HG03135 (cell line): ENCODE results near the gene GAPDHS.

ENCODE experiments used
- ATAC-seq: cut with Tn5 transposase; IDR thresholded peaks from one replicate; pipeline ENCODE4 v1.9.1; 2021; ENCODE audit warnings: mild to moderate bottlenecking, moderate library complexity; ENCODE audit not compliant: unreplicated experiment

GAPDHS gene

DNA sequence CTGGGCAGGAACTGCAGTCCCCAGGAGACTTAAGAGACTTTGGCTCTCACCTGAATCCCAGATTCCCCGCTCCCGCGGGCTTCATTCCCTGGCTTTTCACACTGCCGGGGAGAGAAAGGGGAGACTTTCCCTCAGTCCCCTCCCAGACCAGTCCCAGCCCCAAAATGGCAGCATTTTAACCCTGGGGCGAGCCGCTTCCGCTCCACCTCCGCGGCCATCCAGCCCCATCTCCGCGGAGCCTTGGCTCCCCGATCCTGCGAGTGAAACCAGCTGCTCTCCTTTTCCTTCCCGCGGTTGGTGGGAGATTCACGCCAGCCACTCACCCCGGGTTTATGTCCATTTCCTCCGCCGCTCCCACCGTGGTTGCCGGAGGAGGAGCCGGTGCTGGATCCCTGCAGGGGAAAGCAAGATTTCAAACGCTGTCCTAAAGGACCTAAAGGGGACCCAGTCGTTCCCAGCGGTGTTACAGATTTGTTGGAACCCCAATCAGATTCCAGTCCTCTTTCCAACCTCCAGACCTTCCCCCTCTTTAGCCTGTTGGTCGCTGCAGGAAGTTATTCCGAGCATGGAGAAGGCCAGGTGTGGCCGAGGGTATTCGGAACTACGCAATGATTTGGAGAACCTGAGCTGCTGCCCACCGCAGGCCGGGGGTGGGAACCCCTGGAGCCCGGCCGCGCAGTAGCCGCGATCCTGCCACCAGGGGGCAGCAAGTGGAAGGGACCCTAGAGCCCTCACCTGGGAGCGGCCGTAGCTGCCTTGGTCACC, 23.2 kb upstream of the GAPDHS start:
- ATAC-seq = peak; percentile 56

DNA sequence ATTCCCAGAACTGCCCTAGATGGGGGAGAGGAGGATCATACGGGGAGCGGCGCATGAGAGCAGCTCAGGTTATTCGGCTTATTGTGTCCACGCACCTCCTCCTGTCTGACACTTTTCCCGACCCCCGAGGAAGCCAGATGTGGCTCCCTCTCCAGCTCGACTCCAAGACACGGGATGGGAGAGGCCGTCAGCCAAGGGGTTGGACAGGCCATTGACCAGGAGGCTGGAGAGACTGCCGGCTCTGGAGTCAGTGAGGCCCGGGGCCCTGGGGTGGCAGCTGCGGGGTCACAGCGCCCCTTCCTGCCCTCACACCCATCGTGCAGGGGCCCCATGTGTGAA, 22.7 kb upstream of the GAPDHS start:
- no peak for ATAC-seq

DNA sequence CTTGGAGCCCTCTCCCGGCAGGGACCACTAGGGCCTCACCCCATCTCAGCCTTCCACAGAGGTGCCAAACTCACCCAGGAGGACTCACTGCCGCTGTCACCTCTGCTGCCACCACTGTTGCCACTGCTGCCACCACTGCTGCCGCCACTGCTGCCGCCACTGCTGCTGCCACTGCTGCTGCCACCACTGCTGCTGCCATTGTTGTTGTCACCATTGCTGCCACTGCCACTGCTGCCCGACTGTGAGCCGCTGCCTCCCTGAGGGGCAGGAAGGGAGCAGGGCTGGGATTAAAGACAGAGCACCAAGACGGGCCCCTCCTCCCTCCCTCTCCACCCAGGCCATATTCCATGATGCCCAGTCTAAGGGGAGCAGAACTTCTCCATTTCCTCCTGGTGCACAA, 21.9 kb upstream of the GAPDHS start:
- ATAC-seq = no peak

DNA sequence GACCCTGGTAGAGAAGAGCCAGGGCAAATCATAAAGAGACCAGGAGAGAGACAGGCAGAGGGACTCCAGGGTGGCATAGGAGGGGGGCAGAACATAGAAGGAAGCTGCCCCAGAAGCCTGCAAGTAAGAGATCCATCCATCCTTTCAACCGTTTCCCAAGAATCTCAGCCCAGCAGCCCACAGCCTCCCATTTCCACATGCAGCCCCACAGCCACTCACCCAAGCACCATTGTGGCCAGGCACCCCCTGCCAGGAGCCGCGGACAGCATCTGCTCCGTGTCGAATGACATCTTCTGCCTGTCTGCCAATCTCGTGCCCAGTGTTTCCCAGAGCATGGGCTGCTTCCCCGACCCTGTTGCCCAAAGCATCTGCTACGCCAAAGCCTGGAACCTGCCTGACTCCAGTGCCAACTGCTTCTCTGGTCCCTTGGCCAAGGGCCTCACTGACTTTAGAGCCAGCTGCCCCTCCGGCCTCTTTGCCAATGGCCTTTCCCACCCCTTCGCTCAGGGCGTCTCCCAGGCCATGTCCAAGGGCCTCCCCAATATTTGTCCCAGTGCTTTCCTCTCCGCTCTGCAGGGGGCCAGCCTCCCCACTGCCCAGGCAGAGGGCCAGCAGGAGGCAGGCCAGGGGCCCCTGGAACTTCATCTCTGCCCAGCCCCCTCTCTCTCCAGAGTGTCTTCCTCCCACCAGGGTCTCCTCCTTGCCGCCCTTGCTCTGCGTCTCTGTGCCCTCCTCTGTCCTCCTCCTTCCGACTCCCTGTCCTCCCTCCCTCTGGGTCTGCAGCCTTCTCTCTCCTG, 20.2 kb upstream of the GAPDHS start:
- ATAC-seq = no peak

DNA sequence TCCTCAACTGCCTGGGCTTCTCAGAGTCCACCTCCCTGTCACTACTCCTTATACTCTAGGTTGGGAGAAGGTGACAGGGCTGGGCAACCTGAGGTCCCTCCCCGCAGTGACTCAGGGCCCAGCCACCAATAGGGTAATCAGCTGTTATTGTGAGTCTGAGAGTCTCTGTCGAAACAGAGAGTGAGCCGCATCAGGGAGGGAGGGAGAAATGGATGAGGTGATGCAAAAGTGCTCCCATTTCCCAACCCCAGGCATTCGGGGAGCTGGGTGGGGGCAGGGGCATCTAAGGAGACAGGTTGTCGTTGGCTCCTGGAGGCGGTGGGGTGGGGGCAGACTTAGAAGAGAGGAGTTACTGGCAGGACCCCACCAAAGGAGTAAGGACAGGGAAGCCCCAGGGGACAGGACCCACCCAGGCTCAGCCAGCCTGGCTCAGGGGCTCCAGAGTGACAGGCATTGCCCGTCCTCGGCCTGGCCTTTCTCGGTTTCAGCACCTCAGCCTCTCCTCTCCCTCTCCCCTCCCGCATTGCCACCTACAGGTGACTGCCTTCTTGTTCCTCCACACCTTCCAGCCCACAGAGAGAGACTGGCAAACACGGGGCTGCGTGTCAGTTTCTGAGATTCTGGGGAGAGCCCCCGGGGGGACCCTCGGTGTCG, 19.5 kb upstream of the GAPDHS start, which contains the start of gene DMKN:
Gene DMKN (minus strand): TSS at position 22 of the 654 bp plus-strand sequence. CDS start 174 bp downstream, outside the sequence.
- ATAC-seq = no peak

DNA sequence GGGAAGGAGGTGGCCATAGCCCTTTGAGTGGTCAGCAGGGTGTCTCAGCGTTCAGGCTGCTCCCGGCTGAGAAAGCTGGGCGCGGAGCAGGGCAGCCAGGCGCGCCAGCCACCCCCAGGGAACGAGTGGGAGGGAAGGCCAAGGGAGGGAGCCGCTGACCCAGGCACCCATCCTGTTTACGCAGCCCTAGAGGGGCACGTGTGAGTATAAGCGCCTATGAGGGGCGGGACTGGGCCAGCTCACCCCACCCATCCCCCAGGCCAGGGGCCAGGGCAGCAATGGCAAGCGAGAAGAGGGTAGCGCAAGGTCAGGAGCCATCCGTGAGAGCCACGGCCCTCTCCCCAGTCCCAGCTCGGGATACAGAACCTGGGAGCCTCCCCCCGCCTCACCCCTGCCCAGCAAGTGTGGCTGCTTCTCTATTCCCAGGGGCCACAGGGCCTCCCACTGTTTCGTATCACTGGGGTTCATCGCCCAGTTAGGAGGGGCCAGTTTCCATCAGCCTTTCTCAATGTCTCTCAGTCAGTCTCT, 18.9 kb upstream of the GAPDHS start:
- no peak for ATAC-seq

DNA sequence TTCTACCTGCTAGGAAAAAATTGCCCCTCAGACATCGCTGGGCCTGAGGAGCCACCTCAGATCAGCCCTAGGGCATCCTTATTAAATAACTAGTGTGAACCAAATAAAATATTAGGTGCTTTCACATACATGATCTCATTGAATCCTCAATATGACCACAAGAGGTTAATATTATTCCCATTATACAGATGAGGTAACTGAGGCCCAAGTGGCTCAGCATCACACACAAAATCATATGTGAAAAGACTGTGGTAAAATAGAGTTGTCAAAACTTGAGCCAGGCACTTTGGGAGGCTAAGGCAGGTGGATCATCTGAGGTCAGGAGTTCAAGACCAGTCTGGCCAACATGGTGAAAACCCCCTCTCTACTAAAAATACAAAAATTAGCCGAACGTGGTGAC, 16.9 kb upstream of the GAPDHS start:
- ATAC-seq = no peak

DNA sequence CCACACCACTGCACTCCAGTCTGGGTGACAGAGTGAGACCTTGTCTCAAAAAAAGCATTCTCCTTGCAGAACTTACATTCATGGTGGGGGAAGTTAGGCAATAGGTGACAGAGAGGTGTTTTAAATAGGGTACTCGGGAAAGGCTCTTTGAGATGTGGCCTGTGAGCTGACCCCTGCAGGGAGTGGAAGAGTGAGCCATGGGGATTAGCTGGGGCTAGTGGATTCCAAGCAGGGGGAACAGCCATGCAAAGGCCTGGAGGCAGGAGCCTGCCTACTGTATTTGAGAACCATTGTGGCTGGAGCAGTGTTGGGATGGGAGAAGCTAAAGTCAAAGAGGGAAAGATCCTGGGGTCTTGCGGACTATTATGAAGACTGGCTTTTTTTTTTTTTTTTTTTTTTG, 15.9 kb upstream of the GAPDHS start:
- ATAC-seq = no peak

DNA sequence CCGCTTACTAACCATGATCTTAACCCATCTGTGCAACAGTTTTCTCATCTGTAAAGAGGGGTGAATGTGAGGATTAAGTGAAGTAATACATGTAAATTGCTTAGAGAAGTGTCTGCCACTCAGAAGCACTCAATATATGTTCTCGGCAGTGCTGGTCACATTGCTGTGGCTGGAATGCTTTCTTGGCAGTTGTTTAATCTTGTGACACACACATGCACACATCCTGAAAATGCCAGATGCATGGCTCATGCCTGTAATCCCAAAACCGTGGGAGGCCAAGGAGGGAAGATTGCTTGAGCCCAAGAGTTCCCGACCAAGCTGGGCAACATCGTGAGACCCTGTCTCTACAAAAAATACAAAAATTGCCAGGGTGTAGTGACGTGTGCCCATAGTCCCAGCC, 14.9 kb upstream of the GAPDHS start:
- no peak for ATAC-seq

DNA sequence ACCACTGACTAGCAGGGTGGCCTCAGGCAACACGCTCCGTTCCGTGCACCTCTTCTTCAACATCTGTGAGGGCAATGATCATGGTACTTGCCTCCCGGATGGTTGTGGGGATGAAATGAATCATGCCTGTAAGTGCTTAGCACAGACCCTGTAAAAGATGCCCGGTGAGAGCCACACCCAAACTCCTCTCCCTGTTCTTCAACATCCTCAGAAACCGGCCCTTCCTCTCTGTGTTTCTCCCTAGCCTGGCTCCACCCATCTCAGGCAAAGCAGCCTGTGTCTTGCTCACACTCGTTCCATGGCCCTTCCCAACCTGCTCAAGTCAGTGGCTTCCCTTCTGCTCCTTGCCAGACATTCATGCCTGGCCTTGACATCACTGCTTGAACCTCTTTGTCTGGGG, 14.0 kb upstream of the GAPDHS start:
- ATAC-seq = no peak

DNA sequence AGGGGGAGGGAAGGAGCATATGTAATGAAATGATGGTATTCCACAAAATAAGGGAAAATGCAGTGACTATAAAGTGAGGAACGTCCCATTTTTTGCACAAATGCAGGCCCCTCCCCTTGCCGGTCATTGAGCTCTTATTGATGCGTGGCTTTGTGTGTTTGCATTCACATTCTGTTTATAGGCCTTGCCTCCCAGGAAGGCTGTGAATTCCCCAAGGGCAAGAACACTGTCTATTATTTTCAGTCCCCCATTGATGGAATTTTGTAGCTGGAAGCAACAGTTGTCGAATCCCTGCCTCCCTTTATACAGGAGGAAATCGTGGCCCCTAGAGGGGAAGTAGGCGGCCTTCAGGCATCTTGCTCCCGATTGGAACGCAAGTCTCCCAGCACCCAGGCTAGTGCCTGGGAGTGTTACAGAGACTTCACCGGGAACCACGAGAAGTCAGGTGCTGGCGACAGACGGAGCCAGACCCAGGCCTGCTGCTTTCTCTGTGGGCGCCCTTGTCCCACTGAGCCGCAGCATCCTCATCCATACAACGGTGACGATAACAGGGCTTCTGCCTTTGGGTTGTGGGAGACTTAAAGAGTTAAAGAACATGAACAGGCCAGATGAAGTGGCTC, 12.0 kb upstream of the GAPDHS start:
- ATAC-seq = no peak

DNA sequence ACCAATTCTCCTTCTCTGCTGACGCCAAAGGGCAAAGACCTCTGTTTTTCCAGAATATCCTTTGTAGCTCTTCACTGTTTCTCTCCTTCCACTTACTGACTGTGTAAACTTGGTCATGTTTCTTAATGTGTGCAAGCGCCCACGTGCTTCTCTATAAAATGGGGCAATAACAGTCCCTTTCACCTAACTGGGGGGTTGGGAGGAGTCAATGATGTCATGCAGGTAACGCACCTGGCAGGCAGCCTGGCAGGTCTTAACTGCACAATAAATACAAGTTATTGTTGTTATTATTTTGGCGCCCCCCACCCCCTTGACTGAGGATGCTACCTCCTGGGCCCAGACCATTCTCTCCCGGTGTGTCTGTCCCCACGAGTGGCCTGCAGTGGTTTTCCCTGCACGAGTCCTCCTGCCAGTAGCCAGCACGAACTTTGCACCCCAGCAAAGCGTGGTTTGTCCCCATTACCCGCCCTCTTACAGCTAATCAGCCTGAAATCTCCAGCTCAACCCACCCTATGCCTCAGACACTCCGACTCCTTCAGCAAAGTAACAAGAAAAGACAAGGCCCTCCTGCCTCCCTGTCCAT, 10.4 kb upstream of the GAPDHS start:
- no peak for ATAC-seq

DNA sequence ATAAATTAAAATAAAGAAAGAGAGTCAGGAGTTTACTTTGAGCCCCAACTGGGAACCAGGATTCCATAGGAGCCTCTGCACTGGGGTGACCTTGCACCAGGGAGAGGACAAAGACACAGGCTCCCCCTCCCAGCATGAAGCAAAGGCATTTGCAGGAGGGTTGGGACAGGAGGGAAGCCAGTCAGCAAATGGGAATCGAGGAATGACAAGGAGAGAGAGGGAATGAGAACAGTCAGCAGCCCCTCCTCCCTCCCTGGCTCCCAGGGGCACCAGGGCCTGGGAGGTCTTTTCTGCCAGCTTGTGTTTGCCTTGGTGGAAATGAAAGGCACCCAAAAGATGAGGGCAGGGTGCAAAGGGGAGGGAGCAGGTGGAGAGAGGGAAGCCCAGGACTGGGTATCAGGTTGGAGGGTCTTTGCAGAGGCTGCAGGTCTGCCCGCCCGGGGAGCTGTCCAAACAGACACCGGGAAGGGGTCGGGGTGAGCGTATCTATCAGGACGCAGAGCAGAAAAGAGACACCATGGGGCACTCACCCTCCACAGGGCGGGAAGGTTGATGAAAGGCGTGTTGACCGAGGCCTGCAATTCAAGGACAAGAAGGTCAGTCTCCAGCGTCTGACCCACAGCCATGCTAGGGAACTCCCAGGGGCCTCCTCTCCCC, 8.9 kb upstream of the GAPDHS start:
- no peak for ATAC-seq

DNA sequence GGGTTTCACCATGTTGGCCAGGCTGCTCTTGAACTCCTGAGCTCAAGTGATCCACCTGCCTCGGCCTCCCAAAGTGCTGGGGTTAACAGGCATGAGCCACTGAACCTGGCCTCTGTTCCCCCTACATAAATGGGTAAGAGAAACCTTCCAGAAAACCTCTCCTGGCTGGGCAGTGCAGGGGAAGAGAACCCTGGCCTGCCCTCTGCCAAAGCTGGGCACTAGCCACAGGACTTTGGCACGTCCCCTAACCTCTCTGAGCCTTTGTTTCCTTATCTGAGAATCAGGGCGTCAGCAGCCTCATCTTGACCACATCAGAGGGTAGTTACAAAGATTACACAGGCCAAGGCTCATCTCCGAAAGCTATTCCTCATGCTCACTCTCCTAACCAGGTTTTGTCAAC, 7.4 kb upstream of the GAPDHS start:
- ATAC-seq = no peak

DNA sequence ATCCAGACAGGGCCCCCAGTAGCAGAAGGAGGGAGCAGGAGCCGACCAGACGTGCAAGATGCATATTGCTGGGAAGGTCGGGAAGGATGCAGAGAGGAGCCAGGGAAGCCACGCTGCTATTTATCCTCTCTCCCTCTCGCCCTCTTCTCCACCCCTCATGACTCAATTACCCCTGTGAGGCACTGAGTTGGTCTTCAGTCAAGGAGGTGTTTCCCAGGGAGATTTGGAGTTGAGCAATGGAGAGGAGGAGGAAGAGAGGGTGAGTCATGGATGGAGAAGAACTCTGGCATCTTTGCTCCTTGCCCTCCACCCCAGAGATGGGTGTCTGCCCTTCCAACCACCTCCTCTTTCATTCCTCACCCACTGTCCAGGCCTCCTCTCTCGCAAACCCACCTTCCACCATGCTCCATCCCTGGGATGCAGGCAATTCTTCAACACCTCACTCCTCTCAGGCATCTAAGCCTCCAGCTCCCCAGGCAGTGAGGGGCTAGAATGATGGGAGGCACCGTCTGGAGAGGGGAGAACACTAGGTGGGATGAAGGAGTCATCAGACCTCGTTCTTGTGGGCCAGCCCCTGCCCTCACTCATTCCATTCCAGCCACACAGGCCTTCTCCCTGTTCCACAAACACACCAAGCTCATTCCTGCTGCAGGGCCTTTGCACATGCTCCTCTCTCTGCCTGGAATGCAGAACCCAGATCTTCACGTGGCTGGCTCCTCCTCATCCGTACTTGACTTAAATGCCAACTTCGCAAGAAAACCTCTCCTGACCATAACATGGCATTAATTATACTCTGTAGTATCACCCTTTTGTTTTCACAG, 4.8 kb upstream of the GAPDHS start, which contains the start of gene SBSN:
Gene SBSN (minus strand): TSS at position 94 of the 821 bp plus-strand sequence. CDS start 30 bp downstream, at position 64.
- no peak for ATAC-seq

DNA sequence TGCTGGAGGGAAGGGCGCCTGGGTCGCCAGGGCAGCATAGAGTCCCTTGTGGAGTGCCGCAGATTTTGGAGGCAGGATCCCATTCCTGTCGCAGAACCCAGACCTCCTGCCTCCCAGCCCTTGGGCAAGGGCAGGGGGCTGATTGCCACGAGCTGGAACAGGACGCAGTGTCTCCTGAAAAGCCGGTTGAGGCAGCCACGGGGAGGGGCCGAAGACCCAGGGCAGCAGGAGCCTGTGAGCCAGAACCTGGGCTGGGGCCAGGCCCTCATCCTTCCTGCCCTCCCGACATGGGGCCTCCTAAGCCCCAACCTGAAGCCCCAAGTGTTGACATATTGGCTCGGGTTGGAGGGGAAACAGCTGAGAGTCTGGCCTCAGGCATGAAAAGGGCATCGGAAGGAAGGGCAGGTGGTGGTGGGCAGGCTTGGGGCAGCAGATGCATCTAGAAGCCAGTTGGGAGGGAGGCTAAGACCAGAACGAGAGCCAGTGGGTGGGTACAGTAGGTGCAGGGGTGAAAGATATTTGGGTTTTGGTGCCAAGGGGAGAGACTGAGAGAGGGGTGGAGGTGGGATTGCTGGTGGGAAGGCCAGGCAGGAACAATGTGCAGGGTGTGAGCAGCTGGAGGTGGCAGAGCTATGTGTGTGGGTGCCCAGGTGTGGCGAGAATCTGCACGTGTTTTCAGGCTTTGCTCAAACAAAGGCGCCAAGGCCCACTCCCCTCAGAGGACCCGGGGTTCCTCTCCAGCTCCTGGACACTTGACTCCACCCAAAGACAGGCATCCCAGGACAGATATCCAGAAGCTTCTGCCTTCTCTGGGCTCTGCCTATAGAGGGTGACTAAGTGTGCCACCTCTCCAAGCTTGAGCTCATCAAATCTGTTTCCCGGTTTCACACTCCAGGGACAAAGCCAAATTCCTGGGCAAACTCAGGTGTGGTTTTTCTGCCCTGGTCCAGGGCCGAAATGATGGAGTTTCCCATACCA, 3.7 kb upstream of the GAPDHS start:
- ATAC-seq = no peak

DNA sequence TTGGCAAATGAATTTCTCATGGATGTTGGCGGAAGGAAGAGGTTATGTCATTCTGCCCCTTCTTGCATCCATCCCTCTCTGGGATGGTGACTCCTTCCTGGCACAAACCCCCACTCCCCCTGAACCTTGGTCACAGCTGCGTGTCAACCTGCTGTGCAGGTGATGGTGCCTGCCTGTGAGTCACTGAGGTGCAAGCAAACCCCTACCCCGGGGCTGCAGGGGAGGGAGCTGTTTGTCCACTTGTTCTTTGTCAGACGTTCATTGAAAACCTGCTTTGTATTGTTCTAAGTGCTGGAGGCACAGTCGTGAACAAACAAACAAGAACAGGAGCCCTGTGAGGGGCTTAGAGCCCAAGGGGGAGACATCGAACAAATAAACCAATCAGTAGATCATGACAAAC, 2.0 kb upstream of the GAPDHS start:
- ATAC-seq = no peak

DNA sequence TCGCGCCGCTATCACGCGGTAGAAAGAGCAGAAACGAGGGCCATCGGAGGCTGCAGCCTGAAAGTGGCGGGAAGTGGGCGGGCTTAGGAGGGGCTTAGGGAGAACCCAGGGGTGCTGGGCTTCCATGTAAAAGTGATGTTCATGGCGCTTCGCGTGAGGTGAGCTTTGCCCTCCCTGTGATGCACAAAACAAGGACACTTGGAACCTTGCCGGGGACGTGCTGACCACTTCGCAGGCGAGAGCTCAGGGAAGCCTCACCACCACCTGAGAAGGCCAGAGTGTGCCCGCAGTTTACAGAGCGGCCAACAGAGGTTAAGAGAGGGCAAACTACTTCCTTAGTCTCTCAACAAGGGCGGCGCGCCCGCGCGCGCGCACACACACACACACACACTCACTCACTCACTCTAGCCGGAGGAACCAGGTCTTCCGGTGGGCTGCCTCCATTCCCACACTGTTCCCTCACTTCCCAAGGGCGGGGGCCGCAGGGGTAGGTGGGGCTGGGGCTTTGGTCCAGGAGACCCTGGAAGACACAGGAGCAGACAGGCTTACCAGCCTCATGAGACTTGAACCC, 651 bp downstream of the GAPDHS start:
- no peak for ATAC-seq
